ENCODE data around the gene TNIP2. TPM values are rescaled to one million over a fixed set of nuclear protein-coding genes. Genes with fewer than 3 reads are reported as not detected.

The TNIP2 gene
- total and polyA plus RNA-seq, 2 of the 13 experiments (the other 11 are each of a cell fraction or from before 2014, with no cell fraction given): 25.6 to 38.0 TPM

DNA sequence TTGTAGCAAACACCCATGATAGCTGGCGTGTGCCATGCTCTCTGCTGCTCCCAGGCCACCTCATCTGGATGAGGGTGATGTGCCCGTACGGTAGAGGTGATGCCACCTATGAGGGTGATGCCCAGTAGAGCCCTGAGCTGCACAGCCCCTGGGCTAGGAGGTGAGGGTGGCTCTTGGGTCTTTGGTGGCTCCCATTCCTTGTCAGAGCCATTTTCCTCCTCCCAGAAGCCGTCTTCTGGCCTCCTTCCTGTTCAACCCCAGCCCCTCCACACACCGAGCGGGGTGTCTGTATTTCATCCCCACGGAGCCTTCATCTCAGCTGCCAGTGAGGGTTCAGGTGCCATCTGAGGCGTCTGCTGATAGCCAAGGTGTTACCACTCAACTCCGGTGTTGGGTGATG, 12.0 kb upstream of the TNIP2 start:
- POLR2A ChIA-PET: interaction anchor here (1.4 kb wide), 1 partner anchor 33 kb away, joined by 3 read pairs; no protein-coding TSS in a partner anchor
- Histone ChIP-seq H3K4me2 (ENCODE audit: low read depth, low read length) (no peak overlapping the region), H3K27ac (ENCODE audit: extremely low read length, insufficient read depth, low read length) (no peak overlapping the region), H3K27me3 (ENCODE audit: control insufficient read depth in 1 of 2, insufficient read depth in 2 of 2, low read length in 2 of 2) (no peaks in the 10 kb centered on the region), H4K20me1 (ENCODE audit: insufficient read depth, low read length) (no peaks in the 10 kb centered on the region), H3K9ac (ENCODE audit: insufficient read depth, low read depth, low read length) (no peak overlapping the region), H3K36me3 (replicated peaks in 1 of 2; ENCODE audit: control insufficient read depth in 1 of 2, insufficient read depth in 2 of 2, low read length in 2 of 2) (no peaks in the 10 kb centered on the region), H3K4me3 (replicated peaks in 1 of 3; ENCODE audit: insufficient read depth in 1 of 3, low read depth in 2 of 3, low read length in 3 of 3) (no peak overlapping the region), H3K79me2 (ENCODE audit: insufficient read depth, low read length) (no peaks in the 10 kb centered on the region), H3K9me3 (ENCODE audit: low read length) (no peaks in the 10 kb centered on the region), H3K4me1 (ENCODE audit: insufficient read depth, low read length) (peaks cover 47% of the 10 kb centered on the region), H2AFZ (ENCODE audit: low read length) (no peak overlapping the region)
- DNase-seq (ENCODE audit: low spot score): no peak
- in situ Hi-C loops (cut with HindIII; ENCODE audit: extremely low pct_ligation_motif_present, low pct_unique_long_range_greater_than_20kb) (no loop called here), intact Hi-C loops (cut with micrococcal nuclease; ENCODE audit: unreplicated experiment) (no loop called here)
- 75% methylated on average over 8 of the region's 9 CpGs for WGBS (ENCODE audit: low lambda C conversion rate)
- CTCF ChIA-PET (ENCODE audit: low intra/inter-chr PET ratio, low total read pairs): no interaction called here
- ATAC-seq: peak; percentile 23
- TF ChIP-seq DR1 (CRISPR knock-in tag; IDR thresholded peaks at IDR 0.05) (no peak), RBAK (CRISPR knock-in tag; IDR thresholded peaks at IDR 0.05) (no peak), CCAR2 (optimal IDR thresholded peaks at IDR 0.05; ENCODE audit: low read depth, low read length) (no peak), HES4 (CRISPR knock-in tag; IDR thresholded peaks at IDR 0.05; ENCODE audit: borderline replicate concordance) (no peak), ZNF513 (CRISPR knock-in tag; conservative IDR thresholded peaks at IDR 0.05) (no peak), ZNF10 (CRISPR knock-in tag; IDR thresholded peaks at IDR 0.05; ENCODE audit: borderline replicate concordance, low read depth) (no peak), SRSF4 (IDR thresholded peaks at IDR 0.05; ENCODE audit: low read depth, low read length, poor library complexity, severe bottlenecking) (no peak), MXD1 (CRISPR knock-in tag; IDR thresholded peaks at IDR 0.05) (no peak), ZNF891 (CRISPR knock-in tag; IDR thresholded peaks at IDR 0.05) (no peak), PHF21A (CRISPR knock-in tag; IDR thresholded peaks at IDR 0.05) (no peak), TP53 (CRISPR knock-in tag; conservative IDR thresholded peaks at IDR 0.05) (no peak), MEIS2 (CRISPR knock-in tag; IDR thresholded peaks at IDR 0.05) (no peak), TSC22D2 (CRISPR knock-in tag; IDR thresholded peaks at IDR 0.05; ENCODE audit: borderline replicate concordance) (no peak), BATF2 (CRISPR knock-in tag; IDR thresholded peaks at IDR 0.05) (no peak), CREB1 (IDR thresholded peaks at IDR 0.05) (no peak), CREB1 (CRISPR knock-in tag; IDR thresholded peaks at IDR 0.05) (no peak)
- TF ChIP-seq, protein P1, sequence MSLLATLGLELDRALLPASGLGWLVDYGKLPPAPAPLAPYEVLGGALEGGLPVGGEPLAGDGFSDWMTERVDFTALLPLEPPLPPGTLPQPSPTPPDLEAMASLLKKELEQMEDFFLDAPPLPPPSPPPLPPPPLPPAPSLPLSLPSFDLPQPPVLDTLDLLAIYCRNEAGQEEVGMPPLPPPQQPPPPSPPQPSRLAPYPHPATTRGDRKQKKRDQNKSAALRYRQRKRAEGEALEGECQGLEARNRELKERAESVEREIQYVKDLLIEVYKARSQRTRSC (CRISPR knock-in tag; IDR thresholded peaks at IDR 0.05; ENCODE audit: low read depth): no peak
- TF ChIP-seq, protein P2, sequence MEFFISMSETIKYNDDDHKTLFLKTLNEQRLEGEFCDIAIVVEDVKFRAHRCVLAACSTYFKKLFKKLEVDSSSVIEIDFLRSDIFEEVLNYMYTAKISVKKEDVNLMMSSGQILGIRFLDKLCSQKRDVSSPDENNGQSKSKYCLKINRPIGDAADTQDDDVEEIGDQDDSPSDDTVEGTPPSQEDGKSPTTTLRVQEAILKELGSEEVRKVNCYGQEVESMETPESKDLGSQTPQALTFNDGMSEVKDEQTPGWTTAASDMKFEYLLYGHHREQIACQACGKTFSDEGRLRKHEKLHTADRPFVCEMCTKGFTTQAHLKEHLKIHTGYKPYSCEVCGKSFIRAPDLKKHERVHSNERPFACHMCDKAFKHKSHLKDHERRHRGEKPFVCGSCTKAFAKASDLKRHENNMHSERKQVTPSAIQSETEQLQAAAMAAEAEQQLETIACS (CRISPR knock-in tag; IDR thresholded peaks at IDR 0.05): no peak
- TF ChIP-seq, protein P3, sequence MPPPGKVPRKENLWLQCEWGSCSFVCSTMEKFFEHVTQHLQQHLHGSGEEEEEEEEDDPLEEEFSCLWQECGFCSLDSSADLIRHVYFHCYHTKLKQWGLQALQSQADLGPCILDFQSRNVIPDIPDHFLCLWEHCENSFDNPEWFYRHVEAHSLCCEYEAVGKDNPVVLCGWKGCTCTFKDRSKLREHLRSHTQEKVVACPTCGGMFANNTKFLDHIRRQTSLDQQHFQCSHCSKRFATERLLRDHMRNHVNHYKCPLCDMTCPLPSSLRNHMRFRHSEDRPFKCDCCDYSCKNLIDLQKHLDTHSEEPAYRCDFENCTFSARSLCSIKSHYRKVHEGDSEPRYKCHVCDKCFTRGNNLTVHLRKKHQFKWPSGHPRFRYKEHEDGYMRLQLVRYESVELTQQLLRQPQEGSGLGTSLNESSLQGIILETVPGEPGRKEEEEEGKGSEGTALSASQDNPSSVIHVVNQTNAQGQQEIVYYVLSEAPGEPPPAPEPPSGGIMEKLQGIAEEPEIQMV (CRISPR knock-in tag; IDR thresholded peaks at IDR 0.05; ENCODE audit: low read depth): no peak
- FAIRE-seq: no peak
- no TSS peak for BruUV-seq (replicated peaks)
